ENCODE measurements around the gene ALG6. TPM values are rescaled to one million over a fixed set of nuclear protein-coding genes. Genes with fewer than 3 reads are reported as not detected.

ALG6 gene
- total RNA-seq, 6 experiments from 2014 or later, result 5.5 to 7.7 (median 6.1) TPM

DNA sequence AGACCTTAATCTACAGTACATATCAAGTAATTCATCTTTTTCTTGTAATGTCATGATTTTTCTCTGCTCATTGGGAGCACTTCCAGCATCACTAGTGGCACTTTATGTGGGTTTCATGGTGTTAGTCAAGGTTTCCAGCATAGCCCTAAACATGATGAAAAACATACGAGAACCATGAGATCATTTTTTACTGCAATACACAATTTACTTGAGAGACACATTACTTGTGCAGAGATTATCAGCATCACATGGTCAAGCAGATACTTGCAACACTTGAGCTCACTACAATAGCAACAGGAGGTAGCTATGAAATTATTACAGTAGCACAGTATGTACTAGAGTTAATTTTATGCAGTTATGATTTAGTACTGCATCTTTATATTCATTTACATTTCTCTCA, 119.2 kb downstream of the ALG6 start:
- intact Hi-C loops (cut with DNase I), result no loop called here
- H3K36me3 ChIP-seq, result no peaks in the 10 kb centered on the region
- H3K27ac ChIP-seq, result no peak overlapping the region
- no peak for ATAC-seq
- no peak for TF ChIP-seq POLR2A (IDR thresholded peaks at IDR 0.05)
- TF ChIP-seq, protein P1, sequence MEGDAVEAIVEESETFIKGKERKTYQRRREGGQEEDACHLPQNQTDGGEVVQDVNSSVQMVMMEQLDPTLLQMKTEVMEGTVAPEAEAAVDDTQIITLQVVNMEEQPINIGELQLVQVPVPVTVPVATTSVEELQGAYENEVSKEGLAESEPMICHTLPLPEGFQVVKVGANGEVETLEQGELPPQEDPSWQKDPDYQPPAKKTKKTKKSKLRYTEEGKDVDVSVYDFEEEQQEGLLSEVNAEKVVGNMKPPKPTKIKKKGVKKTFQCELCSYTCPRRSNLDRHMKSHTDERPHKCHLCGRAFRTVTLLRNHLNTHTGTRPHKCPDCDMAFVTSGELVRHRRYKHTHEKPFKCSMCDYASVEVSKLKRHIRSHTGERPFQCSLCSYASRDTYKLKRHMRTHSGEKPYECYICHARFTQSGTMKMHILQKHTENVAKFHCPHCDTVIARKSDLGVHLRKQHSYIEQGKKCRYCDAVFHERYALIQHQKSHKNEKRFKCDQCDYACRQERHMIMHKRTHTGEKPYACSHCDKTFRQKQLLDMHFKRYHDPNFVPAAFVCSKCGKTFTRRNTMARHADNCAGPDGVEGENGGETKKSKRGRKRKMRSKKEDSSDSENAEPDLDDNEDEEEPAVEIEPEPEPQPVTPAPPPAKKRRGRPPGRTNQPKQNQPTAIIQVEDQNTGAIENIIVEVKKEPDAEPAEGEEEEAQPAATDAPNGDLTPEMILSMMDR (IDR thresholded peaks at IDR 0.05), result no peak
- no peak for DNase-seq
- no peaks in the 10 kb centered on the region for H3K27me3 ChIP-seq
- 87% methylated on average over 1 of the region's 1 CpG for WGBS (ENCODE audit: insufficient coverage, low coverage, low lambda C conversion rate, missing lambda C conversion rate)
- no peak overlapping the region for H3K4me3 ChIP-seq
- H3K4me1 ChIP-seq, result no peaks in the 10 kb centered on the region
- H3K9me3 ChIP-seq, result no peaks in the 10 kb centered on the region

DNA sequence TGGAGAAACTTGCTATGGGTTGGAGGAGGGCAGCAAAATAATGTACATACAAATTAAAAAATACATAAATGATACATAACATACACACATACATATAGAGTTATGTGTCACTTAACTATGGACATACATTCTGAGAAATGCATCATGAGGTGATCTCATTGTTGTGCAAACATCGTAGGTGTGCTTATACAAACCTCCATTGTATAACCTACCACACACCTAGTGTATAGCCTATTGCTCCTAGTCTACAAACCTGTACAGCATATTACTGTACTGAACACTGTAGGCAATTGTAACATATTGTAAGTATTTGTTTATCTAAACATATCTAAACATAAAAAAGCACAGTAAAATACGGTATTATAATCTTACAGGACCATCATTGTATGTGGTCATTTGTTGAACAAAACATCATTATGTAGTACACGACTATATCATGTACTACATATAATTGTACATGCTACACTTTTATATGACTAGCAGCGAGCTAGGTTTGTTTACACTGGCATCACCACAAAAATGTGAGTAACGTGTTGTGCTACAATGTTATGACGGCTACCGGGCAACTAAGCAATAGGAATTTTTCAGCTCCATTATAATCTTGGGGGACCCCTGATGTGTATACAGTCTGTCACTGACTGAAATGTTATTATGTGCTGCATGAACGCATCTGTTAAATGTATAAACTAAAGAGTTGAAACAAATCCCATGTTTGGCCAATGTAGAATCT, 120.1 kb downstream of the ALG6 start:
- WGBS (ENCODE audit: insufficient coverage, low coverage, low lambda C conversion rate, missing lambda C conversion rate), result 88% methylated on average over 8 of the region's 8 CpGs
- Histone ChIP-seq H3K27ac (no peak overlapping the region), H3K4me3 (no peak overlapping the region), H3K36me3 (no peaks in the 10 kb centered on the region), H3K27me3 (no peaks in the 10 kb centered on the region), H3K4me1 (no peaks in the 10 kb centered on the region), H3K9me3 (no peaks in the 10 kb centered on the region)
- DNase-seq (no peak), ATAC-seq (no peak)
- intact Hi-C loops (cut with DNase I), result no loop called here
- TF ChIP-seq, protein P1 (IDR thresholded peaks at IDR 0.05), result no peak

Small RNAs within 50 kb of the gene (microRNA-seq; reads per million reads assigned to microRNA genes)
- 0 reads per million in 2 donors for gene MIR6068

Small RNAs within 50 kb of the gene (small RNA-seq; reads per million reads assigned to genes)
- 0 reads per million in 2 experiments for gene MIR6068
- gene RF00019, result 0 reads per million in 2 experiments

Other genes with a start within 250 kb of the ALG6 start
- gene FOXD3, start 45.1 kb upstream of the ALG6 start, total RNA-seq, result under 1 TPM in 1 of 6 experiments, not detected in 5; 0.12 TPM
- 10 to 100 TPM in 1 of 6 experiments, 1 to 10 TPM in 5; 4.3 to 10.7 (median 7.0) TPM for gene ITGB3BP, start 155.6 kb downstream of the ALG6 start, total RNA-seq
- 1 to 10 TPM in 5 of 6 experiments, under 1 TPM in 1; 0.84 to 3.2 (median 2.3) TPM for gene EFCAB7, start 155.9 kb downstream of the ALG6 start, total RNA-seq
- 100 to 1,000 TPM; 127 to 220 (median 157) TPM for gene PGM1, start 225.8 kb downstream of the ALG6 start, total RNA-seq